ENCODE data around the gene ARHGEF39. TPM values are rescaled to one million over a fixed set of nuclear protein-coding genes. Genes with fewer than 3 reads are reported as not detected.

ARHGEF39 gene
- total RNA-seq, 3 donors from 2014 or later = 1.1 to 1.2 (median 1.2) TPM

GRCh38 chr9:35700942-35701341 lies 35.9 kb upstream of the ARHGEF39 start:
- DNase-seq = no peak
- Mint-ChIP-seq H3K27me3 (ENCODE audit: low read depth) (no peaks in the 10 kb centered on the region), H3K36me3 (ENCODE audit: insufficient read depth) (peaks cover 41% of the 10 kb centered on the region), H3K4me3 (no peak overlapping the region), H3K4me1 (ENCODE audit: low read depth) (peaks cover 5% of the 10 kb centered on the region), H3K9me3 (no peaks in the 10 kb centered on the region)
- ATAC-seq = no peak

DNA sequence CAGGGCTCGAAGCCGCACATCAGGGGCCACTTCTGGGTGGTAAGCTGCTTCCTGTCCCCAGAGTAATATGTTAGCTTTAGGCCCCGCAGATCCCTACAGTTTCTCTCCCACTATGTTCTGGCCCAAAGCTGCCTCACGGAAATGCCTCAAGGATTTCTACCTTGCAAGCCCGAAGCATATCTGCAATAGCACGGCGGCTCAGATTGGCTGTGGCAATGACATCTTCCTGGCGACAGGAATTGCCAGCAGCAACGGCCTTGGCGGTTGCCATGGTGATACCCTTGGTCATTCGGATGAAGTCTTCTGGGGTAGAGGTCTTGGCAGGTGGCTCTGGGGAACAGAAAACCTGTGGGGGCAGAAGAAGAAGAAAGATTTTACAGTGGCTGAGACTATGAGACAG lies 35.0 kb upstream of the ARHGEF39 start:
- Mint-ChIP-seq H3K36me3 (ENCODE audit: insufficient read depth) (peaks cover 36% of the 10 kb centered on the region), H3K4me1 (ENCODE audit: low read depth) (peaks cover 5% of the 10 kb centered on the region), H3K27me3 (ENCODE audit: low read depth) (no peaks in the 10 kb centered on the region), H3K4me3 (no peak overlapping the region), H3K9me3 (no peaks in the 10 kb centered on the region)
- no peak for ATAC-seq
- DNase-seq = no peak

DNA sequence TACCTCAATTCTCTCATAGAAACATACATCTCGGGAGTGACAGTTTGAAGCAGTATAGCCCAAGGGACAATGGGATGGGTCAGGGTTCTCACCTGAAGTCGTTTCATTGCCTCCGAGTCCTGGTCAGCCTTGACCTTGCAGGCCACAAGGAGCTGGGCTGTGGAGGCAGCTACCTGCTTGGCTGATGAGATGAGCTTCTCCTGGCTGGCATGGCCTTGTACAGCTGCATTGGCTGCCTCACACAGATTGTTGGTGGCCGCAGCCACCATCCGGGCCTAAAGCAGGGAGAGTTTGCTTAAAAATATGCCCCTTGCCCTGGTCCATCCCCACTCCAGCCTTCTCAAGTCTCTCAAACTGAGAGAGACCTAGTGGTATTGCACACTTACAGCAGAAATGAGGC lies 33.2 kb upstream of the ARHGEF39 start:
- ATAC-seq = no peak
- H3K4me3 Mint-ChIP-seq = no peak overlapping the region
- no peaks in the 10 kb centered on the region for H3K27me3 Mint-ChIP-seq (ENCODE audit: low read depth)
- peaks cover 22% of the 10 kb centered on the region for H3K36me3 Mint-ChIP-seq (ENCODE audit: insufficient read depth)
- peaks cover 5% of the 10 kb centered on the region for H3K4me1 Mint-ChIP-seq (ENCODE audit: low read depth)
- DNase-seq = no peak
- H3K9me3 Mint-ChIP-seq = no peaks in the 10 kb centered on the region

- ATAC-seq = no peak
- H3K4me3 Mint-ChIP-seq = no peak overlapping the region
- H3K36me3 Mint-ChIP-seq (ENCODE audit: insufficient read depth) = peaks cover 15% of the 10 kb centered on the region
Observed at GRCh38 chr9:35697486-35697885, 32.5 kb upstream of the ARHGEF39 start.

DNA sequence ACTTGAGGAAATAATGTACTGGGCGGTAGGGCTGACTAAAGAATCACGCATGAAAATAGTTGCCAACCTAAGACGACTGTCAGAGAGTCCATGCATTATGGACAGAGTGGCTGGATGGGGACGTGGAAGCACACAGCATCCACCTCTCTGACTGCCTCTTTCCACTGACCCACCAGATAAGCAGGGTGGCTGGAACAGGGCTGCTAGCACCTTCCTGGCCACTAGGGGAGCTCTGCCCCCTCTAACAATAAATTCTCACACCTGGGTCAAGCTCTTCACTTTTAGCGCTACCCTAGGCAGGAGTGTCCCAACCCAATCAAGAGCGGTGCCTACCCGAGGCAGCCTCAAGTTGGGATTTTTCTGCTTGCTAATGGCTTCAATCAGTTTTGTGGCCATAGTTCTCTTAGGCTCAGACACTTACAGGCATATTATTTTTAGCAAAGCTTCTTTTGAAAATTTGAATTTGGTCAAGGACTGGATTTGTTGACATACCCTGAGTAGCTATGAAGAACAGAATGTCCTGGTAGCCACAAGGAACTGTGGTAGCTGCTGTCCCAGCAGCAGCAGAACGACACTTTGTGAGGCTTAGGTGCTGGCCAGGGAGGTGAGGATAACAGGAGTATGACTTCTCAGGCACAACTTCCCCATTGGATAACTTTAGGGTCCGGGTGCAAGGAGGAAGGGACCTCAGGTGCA lies 31.7 kb upstream of the ARHGEF39 start:
- Mint-ChIP-seq H3K4me1 (ENCODE audit: low read depth) (peaks cover 6% of the 10 kb centered on the region), H3K27me3 (ENCODE audit: low read depth) (no peaks in the 10 kb centered on the region), H3K4me3 (no peak overlapping the region), H3K36me3 (ENCODE audit: insufficient read depth) (peaks cover 15% of the 10 kb centered on the region), H3K9me3 (no peaks in the 10 kb centered on the region)
- ATAC-seq (peak; percentile 90 to 91), DNase-seq (peak; percentile 48)

More at GRCh38 chr9:35697486-35697885, 32.5 kb upstream of the ARHGEF39 start:
- peaks cover 5% of the 10 kb centered on the region for H3K4me1 Mint-ChIP-seq (ENCODE audit: low read depth)
- H3K9me3 Mint-ChIP-seq = no peaks in the 10 kb centered on the region
- H3K27me3 Mint-ChIP-seq (ENCODE audit: low read depth) = no peaks in the 10 kb centered on the region
- DNase-seq = no peak

DNA sequence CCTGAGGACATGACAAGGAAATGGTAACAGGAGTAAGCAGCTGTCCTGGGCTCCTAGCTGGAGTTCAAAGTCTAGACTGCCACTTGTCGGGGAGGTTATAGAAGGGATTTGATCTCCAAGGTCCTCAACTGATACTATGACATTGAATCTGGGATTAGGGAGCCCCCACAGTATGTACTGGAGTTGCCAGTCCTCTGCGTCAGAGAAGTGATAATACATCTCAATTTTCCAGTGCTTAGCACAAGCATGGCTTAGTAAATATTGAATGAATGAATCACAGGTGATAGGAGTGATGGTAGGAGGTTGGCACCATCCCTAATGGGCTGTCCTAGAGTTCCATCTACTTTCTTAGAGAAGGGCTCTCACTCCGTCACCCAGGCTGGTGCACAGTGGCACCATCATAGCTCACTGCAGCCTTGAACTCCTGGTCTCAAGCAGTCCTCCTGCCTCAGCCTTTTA lies 31.0 kb upstream of the ARHGEF39 start:
- Mint-ChIP-seq H3K4me3 (no peak overlapping the region), H3K27me3 (ENCODE audit: low read depth) (no peaks in the 10 kb centered on the region), H3K36me3 (ENCODE audit: insufficient read depth) (peaks cover 15% of the 10 kb centered on the region), H3K4me1 (ENCODE audit: low read depth) (peaks cover 8% of the 10 kb centered on the region), H3K9me3 (no peaks in the 10 kb centered on the region)
- DNase-seq (no peak), ATAC-seq (no peak)

- Mint-ChIP-seq H3K36me3 (ENCODE audit: insufficient read depth) (peaks cover 5% of the 10 kb centered on the region), H3K9me3 (no peaks in the 10 kb centered on the region), H3K4me3 (peak overlapping the region; percentile 81), H3K4me1 (ENCODE audit: low read depth) (peaks cover 22% of the 10 kb centered on the region), H3K27me3 (ENCODE audit: low read depth) (no peaks in the 10 kb centered on the region)
- no peak for DNase-seq
- no peak for ATAC-seq
Observed at GRCh38 chr9:35691757-35692301, 26.8 kb upstream of the ARHGEF39 start.

DNA sequence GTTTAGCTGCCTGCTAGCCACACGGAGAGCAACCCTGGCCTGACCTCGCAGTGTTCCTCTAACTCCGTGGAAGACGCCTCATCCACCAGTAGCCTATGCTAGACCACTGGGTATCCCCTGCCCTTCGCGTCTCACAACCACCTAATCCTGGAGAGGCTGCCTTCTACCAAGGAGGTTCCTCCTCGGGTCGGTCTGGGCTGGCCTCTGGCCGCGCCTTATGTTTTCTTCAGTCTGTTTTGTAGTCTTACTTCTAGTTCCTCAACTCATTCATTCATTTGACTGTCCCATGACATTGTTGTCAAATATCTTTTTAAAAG lies 26.3 kb upstream of the ARHGEF39 start:
- Mint-ChIP-seq H3K4me1 (ENCODE audit: low read depth) (peaks cover 20% of the 10 kb centered on the region), H3K4me3 (peak overlapping the region; percentile 81), H3K27me3 (ENCODE audit: low read depth) (no peaks in the 10 kb centered on the region), H3K36me3 (ENCODE audit: insufficient read depth) (no peaks in the 10 kb centered on the region), H3K9me3 (no peaks in the 10 kb centered on the region)
- ATAC-seq (no peak), DNase-seq (no peak)

- H3K27me3 Mint-ChIP-seq (ENCODE audit: low read depth) = no peaks in the 10 kb centered on the region
- peak overlapping the region; percentile 81 for H3K4me3 Mint-ChIP-seq
- ATAC-seq = peak; percentile 25 to 38
- DNase-seq = peak; percentile 22
- no peaks in the 10 kb centered on the region for H3K9me3 Mint-ChIP-seq
- H3K4me1 Mint-ChIP-seq (ENCODE audit: low read depth) = peaks cover 20% of the 10 kb centered on the region
- H3K36me3 Mint-ChIP-seq (ENCODE audit: insufficient read depth) = no peaks in the 10 kb centered on the region
Observed at GRCh38 chr9:35690614-35691333, 25.8 kb upstream of the ARHGEF39 start.

GRCh38 chr9:35690294-35690613 lies 25.3 kb upstream of the ARHGEF39 start:
- ATAC-seq = no peak
- no peaks in the 10 kb centered on the region for H3K36me3 Mint-ChIP-seq (ENCODE audit: insufficient read depth)
- peaks cover 20% of the 10 kb centered on the region for H3K4me1 Mint-ChIP-seq (ENCODE audit: low read depth)
- DNase-seq = no peak
- H3K9me3 Mint-ChIP-seq = no peaks in the 10 kb centered on the region
- peak overlapping the region; percentile 70 for H3K4me3 Mint-ChIP-seq
- no peaks in the 10 kb centered on the region for H3K27me3 Mint-ChIP-seq (ENCODE audit: low read depth)

DNA sequence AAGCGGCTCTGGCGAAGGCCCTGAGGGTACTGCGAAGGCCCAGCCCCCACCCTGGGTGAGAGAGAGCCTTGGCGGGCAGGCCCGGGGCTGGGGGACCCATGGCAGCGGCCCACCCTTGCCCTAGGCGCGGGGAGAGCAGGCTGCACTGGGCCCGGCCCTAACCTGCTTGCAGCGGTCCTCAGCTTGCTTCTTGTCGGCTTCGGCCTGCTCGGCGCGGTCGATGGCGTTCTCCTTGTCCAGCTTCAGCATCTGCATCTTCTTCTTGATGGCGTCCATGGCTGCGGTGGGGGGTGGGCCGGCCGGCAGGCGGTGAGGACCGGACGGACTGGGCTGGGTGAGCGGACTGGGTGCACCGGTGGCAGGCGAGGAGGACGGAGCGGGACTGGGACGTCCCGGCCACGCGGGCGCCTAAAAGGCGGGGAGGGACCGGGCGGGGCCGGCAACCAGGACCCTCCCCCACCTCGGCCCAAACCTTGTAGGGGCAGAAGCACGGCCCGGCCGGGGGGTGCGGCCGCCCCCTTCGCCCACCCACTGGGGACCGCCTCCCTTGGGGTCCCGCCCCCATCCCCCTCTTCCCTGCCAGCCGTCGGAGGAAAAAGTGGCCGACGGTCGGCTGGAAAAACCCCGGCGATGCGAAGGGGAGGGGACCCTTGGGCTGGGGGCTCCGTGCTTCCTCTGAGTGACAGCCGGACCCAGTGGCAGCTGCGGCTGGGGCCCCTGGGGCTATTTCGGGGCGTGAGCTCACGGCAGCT lies 24.7 kb upstream of the ARHGEF39 start, which contains the start of gene TPM2:
Gene TPM2 (minus strand): TSS at position 384 of the 752 bp plus-strand sequence. CDS start 108 bp downstream, at position 276.
- H3K27me3 Mint-ChIP-seq (ENCODE audit: low read depth) = no peaks in the 10 kb centered on the region
- H3K9me3 Mint-ChIP-seq = no peaks in the 10 kb centered on the region
- DNase-seq = no peak
- no peak for ATAC-seq
- peaks cover 20% of the 10 kb centered on the region for H3K4me1 Mint-ChIP-seq (ENCODE audit: low read depth)
- peak within 1 kb of the TSS; percentile 81 for H3K4me3 Mint-ChIP-seq
- H3K36me3 Mint-ChIP-seq (ENCODE audit: insufficient read depth) = no peaks in the 10 kb centered on the region

DNA sequence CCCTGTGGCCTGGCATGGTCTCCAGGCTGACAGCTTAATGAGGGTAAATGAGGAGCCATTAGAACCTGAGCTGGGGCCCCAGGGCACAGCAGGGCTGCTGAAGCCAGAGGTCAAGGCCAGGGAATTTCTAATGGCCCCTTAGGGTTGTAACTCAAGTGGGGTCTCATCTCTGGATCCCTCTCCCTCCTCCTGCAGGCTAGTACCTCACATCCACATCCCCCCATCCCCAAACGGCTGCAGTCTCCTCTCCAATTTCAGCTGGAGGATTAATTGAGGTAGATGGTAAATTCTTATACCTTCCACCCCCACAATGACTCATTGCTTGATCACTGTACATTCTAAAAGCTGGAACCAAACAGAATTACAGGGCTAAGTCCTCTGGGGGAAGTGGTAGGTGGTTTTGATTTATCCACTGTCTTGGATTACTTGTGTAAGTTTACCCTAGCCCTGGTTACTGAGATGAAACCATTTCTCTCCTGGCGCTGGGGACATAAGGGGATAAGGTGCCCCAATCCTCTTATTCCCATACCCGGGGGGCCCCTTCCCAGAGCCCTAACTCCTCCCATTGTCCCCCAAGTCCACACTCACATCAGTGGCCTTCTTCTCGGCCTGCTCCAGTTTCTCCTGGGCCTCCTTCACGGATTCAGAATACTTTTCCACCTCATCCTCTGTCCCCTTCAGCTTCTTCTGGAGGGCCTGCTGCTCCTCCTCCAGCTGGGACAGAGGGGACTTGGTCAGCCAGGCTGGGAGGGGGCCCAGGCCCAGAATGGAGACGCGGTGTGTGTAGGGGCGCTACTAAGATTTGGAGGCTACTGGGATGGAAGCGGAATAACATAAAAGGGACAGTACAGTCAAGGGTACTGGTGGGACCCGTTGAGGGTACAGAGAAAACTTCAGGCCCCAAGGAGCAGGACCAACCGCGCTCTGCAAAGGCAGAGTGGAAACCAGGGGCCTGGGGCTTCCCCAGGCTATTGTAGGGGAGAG lies 23.9 kb upstream of the ARHGEF39 start:
- H3K36me3 Mint-ChIP-seq (ENCODE audit: insufficient read depth) = no peaks in the 10 kb centered on the region
- DNase-seq (no peak), ATAC-seq (peak; percentile 85 to 90)
- H3K27me3 Mint-ChIP-seq (ENCODE audit: low read depth) = no peaks in the 10 kb centered on the region
- peaks cover 20% of the 10 kb centered on the region for H3K4me1 Mint-ChIP-seq (ENCODE audit: low read depth)
- peak overlapping the region; percentile 61 for H3K4me3 Mint-ChIP-seq
- no peaks in the 10 kb centered on the region for H3K9me3 Mint-ChIP-seq

DNA sequence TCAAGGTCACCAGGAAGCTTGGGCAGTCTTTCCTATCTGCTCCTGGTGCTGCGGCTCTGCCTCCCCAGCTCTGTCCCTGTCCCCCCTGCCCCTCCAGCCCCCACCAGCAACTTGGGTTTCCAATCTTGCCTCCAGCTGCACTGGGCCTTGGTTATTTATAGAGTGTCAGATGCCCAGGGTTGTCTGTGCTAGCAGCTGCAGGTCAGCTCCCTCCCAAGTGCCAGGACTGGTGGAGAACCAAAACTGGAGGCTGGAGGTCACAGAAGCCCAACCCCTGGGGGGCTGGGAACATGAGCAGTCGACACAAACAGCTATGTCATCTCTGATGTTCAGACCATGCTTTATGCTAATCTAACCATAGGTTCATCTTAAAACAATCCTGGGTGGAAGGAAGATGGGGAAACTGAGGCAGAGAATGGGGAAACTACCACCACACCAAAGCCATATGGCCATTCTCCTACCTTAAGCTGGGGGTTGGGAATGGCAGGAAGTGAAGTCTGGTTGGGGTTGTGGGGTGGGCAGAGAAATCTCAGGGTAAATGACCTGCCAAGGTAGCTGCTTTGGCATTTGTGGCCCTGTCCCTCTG lies 23.1 kb upstream of the ARHGEF39 start:
- Mint-ChIP-seq H3K36me3 (ENCODE audit: insufficient read depth) (no peaks in the 10 kb centered on the region), H3K4me1 (ENCODE audit: low read depth) (peaks cover 20% of the 10 kb centered on the region), H3K27me3 (ENCODE audit: low read depth) (no peaks in the 10 kb centered on the region), H3K4me3 (no peak overlapping the region), H3K9me3 (no peaks in the 10 kb centered on the region)
- ATAC-seq (no peak), DNase-seq (no peak)
